ENCODE measurements around the gene UHRF1.
"Not testable (repeated sequence)": the region's sequence is repeated elsewhere in the genome, so short reads cannot be mapped to it uniquely, and the experiment has no call there.

DNA sequence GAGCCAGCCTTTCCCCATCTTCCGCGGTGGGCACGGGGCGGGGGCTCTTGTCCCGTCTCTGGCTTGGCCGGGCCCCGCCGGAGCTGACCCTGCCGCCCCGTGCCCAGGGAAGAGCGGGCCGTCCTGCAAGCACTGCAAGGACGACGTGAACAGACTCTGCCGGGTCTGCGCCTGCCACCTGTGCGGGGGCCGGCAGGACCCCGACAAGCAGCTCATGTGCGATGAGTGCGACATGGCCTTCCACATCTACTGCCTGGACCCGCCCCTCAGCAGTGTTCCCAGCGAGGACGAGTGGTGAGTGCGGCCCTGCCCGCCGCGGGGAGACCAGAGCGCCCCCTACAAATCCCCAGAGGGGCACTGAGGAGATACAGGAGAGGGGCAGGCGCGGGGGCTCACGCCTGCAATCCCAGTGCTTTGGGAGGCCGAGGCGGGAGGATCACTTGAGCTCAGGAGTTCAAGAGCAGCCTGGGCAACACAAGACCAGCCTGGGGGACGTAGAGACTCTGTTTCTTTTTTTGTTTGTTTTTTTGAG is 32.4 kb downstream of the UHRF1 start:
- TF ChIP-seq EZH2 (IDR thresholded peaks at IDR 0.05; ENCODE audit: insufficient read depth, poor library complexity, severe bottlenecking); EZH2phosphoT487 (IDR thresholded peaks at IDR 0.05; ENCODE audit: insufficient read depth, low read depth): not testable (repeated sequence)

All from GM23248 (cell line).